ENCODE data around the gene EEIG1. TPM values are rescaled to one million over a fixed set of nuclear protein-coding genes. Genes with fewer than 3 reads are reported as not detected.

Gene EEIG1
- total RNA-seq, 1 experiment from 2014 or later, result 17.5 TPM

GRCh38 chr9:127963359-127964064 lies 17.3 kb downstream of the EEIG1 start:
- POLR2A ChIA-PET, result interaction anchor here (0.6 to 11.1 kb wide), 2 partner anchors 11 to 15 kb away, joined by 5 to 86 read pairs; partner anchors contain the start of gene EEIG1
- BruUV-seq (replicated peaks), result no TSS peak
- intact Hi-C loops (cut with micrococcal nuclease), result no loop called here
- Mint-ChIP-seq H3K4me3 (ENCODE audit: unreplicated experiment) (no peak overlapping the region), H3K36me3 (ENCODE audit: insufficient read depth, unreplicated experiment) (peaks cover 12% of the 10 kb centered on the region), H3K27ac (ENCODE audit: low read depth, unreplicated experiment) (peak overlapping the region; percentile 57), H3K4me1 (ENCODE audit: insufficient read depth, unreplicated experiment) (peaks cover 46% of the 10 kb centered on the region), H3K27me3 (ENCODE audit: insufficient read depth, unreplicated experiment) (no peaks in the 10 kb centered on the region), H3K9me3 (ENCODE audit: unreplicated experiment) (no peaks in the 10 kb centered on the region)
- no peak for DNase-seq (ENCODE audit: unreplicated experiment)
- TF ChIP-seq, protein P1, sequence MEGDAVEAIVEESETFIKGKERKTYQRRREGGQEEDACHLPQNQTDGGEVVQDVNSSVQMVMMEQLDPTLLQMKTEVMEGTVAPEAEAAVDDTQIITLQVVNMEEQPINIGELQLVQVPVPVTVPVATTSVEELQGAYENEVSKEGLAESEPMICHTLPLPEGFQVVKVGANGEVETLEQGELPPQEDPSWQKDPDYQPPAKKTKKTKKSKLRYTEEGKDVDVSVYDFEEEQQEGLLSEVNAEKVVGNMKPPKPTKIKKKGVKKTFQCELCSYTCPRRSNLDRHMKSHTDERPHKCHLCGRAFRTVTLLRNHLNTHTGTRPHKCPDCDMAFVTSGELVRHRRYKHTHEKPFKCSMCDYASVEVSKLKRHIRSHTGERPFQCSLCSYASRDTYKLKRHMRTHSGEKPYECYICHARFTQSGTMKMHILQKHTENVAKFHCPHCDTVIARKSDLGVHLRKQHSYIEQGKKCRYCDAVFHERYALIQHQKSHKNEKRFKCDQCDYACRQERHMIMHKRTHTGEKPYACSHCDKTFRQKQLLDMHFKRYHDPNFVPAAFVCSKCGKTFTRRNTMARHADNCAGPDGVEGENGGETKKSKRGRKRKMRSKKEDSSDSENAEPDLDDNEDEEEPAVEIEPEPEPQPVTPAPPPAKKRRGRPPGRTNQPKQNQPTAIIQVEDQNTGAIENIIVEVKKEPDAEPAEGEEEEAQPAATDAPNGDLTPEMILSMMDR (IDR thresholded peaks at IDR 0.05; ENCODE audit: unreplicated experiment), result no peak
- CTCF ChIA-PET, result interaction anchor here (0.5 to 5.1 kb wide), 6 partner anchors 9 to 162 kb away, joined by 3 to 26 read pairs (median 4); no protein-coding TSS in a partner anchor

DNA sequence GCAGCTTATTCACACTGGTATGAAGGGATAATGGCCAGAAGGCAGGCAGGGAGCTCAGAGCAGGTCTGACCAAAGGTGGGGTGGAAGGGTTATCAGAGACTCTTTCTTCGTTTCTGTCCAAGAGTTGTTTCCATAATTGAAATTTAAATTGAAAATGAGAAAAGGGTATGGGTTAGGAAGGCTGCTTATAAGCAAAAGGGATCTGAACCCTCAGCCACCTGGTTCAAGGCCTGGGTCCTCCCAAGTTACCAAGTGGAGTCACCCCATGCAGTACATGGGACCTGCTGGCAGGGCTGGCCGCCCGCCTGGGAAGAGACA lies 17.8 kb downstream of the EEIG1 start:
- H3K9me3 Mint-ChIP-seq (ENCODE audit: unreplicated experiment), result no peaks in the 10 kb centered on the region
- peaks cover 41% of the 10 kb centered on the region for H3K4me1 Mint-ChIP-seq (ENCODE audit: insufficient read depth, unreplicated experiment)
- no TSS peak for BruUV-seq (replicated peaks)
- ChIA-PET POLR2A (interaction anchor here (11.1 kb wide), 1 partner anchor 16 kb away, joined by 86 read pairs; the partner anchor contains the start of gene EEIG1), CTCF (interaction anchor here (0.6 to 2.6 kb wide), 5 partner anchors 8 to 64 kb away, joined by 3 to 7 read pairs (median 3); no protein-coding TSS in a partner anchor)
- no peak overlapping the region for H3K27ac Mint-ChIP-seq (ENCODE audit: low read depth, unreplicated experiment)
- no peaks in the 10 kb centered on the region for H3K27me3 Mint-ChIP-seq (ENCODE audit: insufficient read depth, unreplicated experiment)
- intact Hi-C loops (cut with micrococcal nuclease), result no loop called here
- H3K36me3 Mint-ChIP-seq (ENCODE audit: insufficient read depth, unreplicated experiment), result peaks cover 12% of the 10 kb centered on the region
- DNase-seq (ENCODE audit: unreplicated experiment), result no peak
- TF ChIP-seq, protein P1 (IDR thresholded peaks at IDR 0.05; ENCODE audit: unreplicated experiment), result no peak
- no peak overlapping the region for H3K4me3 Mint-ChIP-seq (ENCODE audit: unreplicated experiment)

GRCh38 chr9:127962278-127962677 lies 18.5 kb downstream of the EEIG1 start:
- no peak for DNase-seq (ENCODE audit: unreplicated experiment)
- H3K4me1 Mint-ChIP-seq (ENCODE audit: insufficient read depth, unreplicated experiment), result peaks cover 36% of the 10 kb centered on the region
- no peaks in the 10 kb centered on the region for H3K9me3 Mint-ChIP-seq (ENCODE audit: unreplicated experiment)
- TF ChIP-seq, protein P1 (IDR thresholded peaks at IDR 0.05; ENCODE audit: unreplicated experiment), result no peak
- no peak overlapping the region for H3K4me3 Mint-ChIP-seq (ENCODE audit: unreplicated experiment)
- H3K27me3 Mint-ChIP-seq (ENCODE audit: insufficient read depth, unreplicated experiment), result no peaks in the 10 kb centered on the region
- ChIA-PET POLR2A (interaction anchor here (0.7 to 11.1 kb wide), 3 partner anchors 16 to 136 kb away, joined by 3 to 86 read pairs (median 3); partner anchors contain the start of gene EEIG1), CTCF (interaction anchor here (0.6 to 2.4 kb wide), 3 partner anchors 13 to 76 kb away, joined by 3 to 7 read pairs (median 4); no protein-coding TSS in a partner anchor)
- peaks cover 12% of the 10 kb centered on the region for H3K36me3 Mint-ChIP-seq (ENCODE audit: insufficient read depth, unreplicated experiment)
- peak overlapping the region; percentile 46 for H3K27ac Mint-ChIP-seq (ENCODE audit: low read depth, unreplicated experiment)
- intact Hi-C loops (cut with micrococcal nuclease), result no loop called here
- BruUV-seq (replicated peaks), result no TSS peak

GRCh38 chr9:127961613-127962155 lies 19.1 kb downstream of the EEIG1 start:
- H3K9me3 Mint-ChIP-seq (ENCODE audit: unreplicated experiment), result no peaks in the 10 kb centered on the region
- H3K27ac Mint-ChIP-seq (ENCODE audit: low read depth, unreplicated experiment), result peak overlapping the region; percentile 83
- TF ChIP-seq, protein P1 (IDR thresholded peaks at IDR 0.05; ENCODE audit: unreplicated experiment), result no peak
- H3K36me3 Mint-ChIP-seq (ENCODE audit: insufficient read depth, unreplicated experiment), result peaks cover 12% of the 10 kb centered on the region
- CTCF ChIA-PET, result interaction anchor here (0.7 to 2.4 kb wide), 4 partner anchors 10 to 73 kb away, joined by 3 to 7 read pairs (median 5); no protein-coding TSS in a partner anchor
- no TSS peak for BruUV-seq (replicated peaks)
- H3K4me3 Mint-ChIP-seq (ENCODE audit: unreplicated experiment), result no peak overlapping the region
- peaks cover 36% of the 10 kb centered on the region for H3K4me1 Mint-ChIP-seq (ENCODE audit: insufficient read depth, unreplicated experiment)
- DNase-seq (ENCODE audit: unreplicated experiment), result no peak
- no peaks in the 10 kb centered on the region for H3K27me3 Mint-ChIP-seq (ENCODE audit: insufficient read depth, unreplicated experiment)
- intact Hi-C loops (cut with micrococcal nuclease), result no loop called here
- POLR2A ChIA-PET, result interaction anchor here (11.1 kb wide), 1 partner anchor 17 kb away, joined by 86 read pairs; the partner anchor contains the start of gene EEIG1
